ENCODE measurements around the gene FERMT3.

Gene FERMT3

DNA sequence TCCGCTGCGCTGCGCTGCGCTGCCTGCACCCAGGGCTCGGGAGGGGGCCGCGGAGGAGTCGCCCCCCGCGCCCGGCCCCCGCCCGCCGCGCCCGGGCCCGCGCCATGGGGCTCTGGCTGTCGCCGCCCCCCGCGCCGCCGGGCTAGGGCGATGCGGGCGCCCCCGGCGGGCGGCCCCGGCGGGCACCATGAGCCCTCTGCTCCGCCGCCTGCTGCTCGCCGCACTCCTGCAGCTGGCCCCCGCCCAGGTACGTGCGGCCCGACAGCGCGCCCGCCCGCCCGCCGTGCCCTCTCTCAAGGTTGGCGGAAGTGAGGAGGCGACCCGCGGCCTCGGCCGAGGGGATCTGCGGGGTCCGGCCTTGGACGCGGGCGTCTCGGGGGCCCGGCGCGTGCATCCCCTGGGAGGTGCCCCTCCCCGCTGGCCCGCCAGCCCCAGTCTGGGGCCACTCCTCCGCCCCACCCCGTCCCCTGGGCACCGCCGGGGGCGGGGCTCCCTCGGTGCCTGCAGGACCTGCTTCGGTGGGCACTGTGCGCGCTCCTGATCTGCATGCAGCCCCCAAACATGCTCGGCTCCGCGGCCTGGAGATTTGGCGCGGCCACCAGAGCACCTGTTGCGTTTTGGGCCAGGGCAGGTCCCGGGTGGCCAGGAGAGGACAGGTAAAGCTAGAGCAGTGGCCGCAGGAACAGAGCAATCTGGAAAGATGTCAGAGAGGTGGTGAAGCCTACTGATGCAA lies 28.3 kb downstream of the FERMT3 start:
- TF ChIP-seq POLR2AphosphoS5 (IDR thresholded peaks at IDR 0.05; ENCODE audit: low read depth, low read length) (no peak), SIN3A (IDR thresholded peaks at IDR 0.05; ENCODE audit: borderline replicate concordance, insufficient read depth, low read length) (peak; percentile 19; the same call in 1 of the 2 replicates)

DNA sequence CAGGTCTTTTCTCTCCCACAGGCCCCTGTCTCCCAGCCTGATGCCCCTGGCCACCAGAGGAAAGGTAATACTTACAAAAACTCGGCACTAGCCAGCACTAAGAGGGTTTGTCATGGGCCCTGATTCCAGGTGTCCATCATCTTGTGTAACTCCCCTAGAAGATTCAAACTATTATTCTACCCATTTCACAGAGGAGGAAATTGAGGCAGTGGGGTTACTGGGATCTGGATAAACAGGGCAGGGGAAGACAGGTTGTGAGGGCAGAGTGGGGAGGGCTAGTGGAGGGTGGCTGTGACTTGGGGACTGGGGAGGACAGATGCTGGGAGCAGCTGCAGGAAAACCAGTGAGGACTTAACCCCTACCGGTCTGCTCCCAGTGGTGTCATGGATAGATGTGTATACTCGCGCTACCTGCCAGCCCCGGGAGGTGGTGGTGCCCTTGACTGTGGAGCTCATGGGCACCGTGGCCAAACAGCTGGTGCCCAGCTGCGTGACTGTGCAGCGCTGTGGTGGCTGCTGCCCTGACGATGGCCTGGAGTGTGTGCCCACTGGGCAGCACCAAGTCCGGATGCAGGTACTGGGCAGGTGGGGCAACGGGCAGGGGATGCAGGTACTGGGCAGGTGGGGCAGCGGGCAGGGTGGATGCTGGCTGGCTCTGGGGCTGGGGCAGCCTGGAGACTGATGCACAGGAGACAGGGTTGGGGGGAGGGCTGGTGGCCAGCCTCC lies 29.1 kb downstream of the FERMT3 start:
- TF ChIP-seq, protein P1, sequence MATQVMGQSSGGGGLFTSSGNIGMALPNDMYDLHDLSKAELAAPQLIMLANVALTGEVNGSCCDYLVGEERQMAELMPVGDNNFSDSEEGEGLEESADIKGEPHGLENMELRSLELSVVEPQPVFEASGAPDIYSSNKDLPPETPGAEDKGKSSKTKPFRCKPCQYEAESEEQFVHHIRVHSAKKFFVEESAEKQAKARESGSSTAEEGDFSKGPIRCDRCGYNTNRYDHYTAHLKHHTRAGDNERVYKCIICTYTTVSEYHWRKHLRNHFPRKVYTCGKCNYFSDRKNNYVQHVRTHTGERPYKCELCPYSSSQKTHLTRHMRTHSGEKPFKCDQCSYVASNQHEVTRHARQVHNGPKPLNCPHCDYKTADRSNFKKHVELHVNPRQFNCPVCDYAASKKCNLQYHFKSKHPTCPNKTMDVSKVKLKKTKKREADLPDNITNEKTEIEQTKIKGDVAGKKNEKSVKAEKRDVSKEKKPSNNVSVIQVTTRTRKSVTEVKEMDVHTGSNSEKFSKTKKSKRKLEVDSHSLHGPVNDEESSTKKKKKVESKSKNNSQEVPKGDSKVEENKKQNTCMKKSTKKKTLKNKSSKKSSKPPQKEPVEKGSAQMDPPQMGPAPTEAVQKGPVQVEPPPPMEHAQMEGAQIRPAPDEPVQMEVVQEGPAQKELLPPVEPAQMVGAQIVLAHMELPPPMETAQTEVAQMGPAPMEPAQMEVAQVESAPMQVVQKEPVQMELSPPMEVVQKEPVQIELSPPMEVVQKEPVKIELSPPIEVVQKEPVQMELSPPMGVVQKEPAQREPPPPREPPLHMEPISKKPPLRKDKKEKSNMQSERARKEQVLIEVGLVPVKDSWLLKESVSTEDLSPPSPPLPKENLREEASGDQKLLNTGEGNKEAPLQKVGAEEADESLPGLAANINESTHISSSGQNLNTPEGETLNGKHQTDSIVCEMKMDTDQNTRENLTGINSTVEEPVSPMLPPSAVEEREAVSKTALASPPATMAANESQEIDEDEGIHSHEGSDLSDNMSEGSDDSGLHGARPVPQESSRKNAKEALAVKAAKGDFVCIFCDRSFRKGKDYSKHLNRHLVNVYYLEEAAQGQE (IDR thresholded peaks at IDR 0.05; ENCODE audit: insufficient read depth in 1 of 2, low read depth in 2 of 2, low read length in 2 of 2), result no peak
- TF ChIP-seq SIN3A (IDR thresholded peaks at IDR 0.05; ENCODE audit: borderline replicate concordance, insufficient read depth, low read length) (no peak), TAF1 (IDR thresholded peaks at IDR 0.05; ENCODE audit: borderline replicate concordance, insufficient read depth, low read length) (no peak), POLR2AphosphoS5 (IDR thresholded peaks at IDR 0.05; ENCODE audit: low read depth, low read length) (no peak), FOXP2 (optimal IDR thresholded peaks at IDR 0.05; ENCODE audit: borderline replicate concordance, extremely low read depth, extremely low read length, insufficient read depth) (no peak)

DNA sequence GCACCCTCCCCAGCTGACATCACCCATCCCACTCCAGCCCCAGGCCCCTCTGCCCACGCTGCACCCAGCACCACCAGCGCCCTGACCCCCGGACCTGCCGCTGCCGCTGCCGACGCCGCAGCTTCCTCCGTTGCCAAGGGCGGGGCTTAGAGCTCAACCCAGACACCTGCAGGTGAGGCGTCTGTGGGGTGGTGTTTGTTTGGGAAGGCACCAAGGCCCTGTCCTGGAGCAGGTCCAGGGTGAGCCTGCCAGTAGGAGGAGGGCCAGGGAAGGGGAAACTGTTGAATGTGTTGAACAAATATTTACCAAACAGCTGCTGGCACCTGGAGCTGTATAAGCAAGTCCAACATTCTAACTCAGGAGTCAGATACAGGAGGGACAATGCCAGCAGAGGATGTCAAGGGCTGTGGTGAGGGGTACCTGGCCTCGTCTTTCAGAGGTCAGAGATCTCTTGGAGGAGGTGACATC lies 31.0 kb downstream of the FERMT3 start:
- TF ChIP-seq SIN3A (IDR thresholded peaks at IDR 0.05; ENCODE audit: borderline replicate concordance, insufficient read depth, low read length) (no peak), POLR2AphosphoS5 (IDR thresholded peaks at IDR 0.05; ENCODE audit: low read depth, low read length) (no peak), FOXP2 (optimal IDR thresholded peaks at IDR 0.05; ENCODE audit: borderline replicate concordance, extremely low read depth, extremely low read length, insufficient read depth) (no peak), TAF1 (IDR thresholded peaks at IDR 0.05; ENCODE audit: borderline replicate concordance, insufficient read depth, low read length) (no peak)
- TF ChIP-seq, protein P1 (IDR thresholded peaks at IDR 0.05; ENCODE audit: insufficient read depth in 1 of 2, low read depth in 2 of 2, low read length in 2 of 2), result no peak

DNA sequence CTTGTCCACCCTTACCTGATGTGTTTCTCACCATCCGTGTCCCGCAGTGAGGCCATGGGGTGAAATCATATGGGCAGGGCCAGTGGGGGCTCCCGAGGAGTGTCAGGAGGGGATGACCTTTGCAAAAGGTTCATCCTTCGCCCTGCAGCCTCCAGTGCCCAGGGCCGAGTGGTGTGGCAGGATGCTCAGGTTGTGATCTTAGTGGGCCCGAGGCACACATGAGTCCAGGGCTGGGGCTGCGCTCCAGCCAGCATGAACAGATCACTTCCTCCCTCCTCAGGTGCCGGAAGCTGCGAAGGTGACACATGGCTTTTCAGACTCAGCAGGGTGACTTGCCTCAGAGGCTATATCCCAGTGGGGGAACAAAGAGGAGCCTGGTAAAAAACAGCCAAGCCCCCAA lies 31.6 kb downstream of the FERMT3 start:
- TF ChIP-seq FOXP2 (optimal IDR thresholded peaks at IDR 0.05; ENCODE audit: borderline replicate concordance, extremely low read depth, extremely low read length, insufficient read depth), result no peak
- TF ChIP-seq POLR2AphosphoS5 (IDR thresholded peaks at IDR 0.05; ENCODE audit: low read depth, low read length), result no peak
- no peak for TF ChIP-seq SIN3A (IDR thresholded peaks at IDR 0.05; ENCODE audit: borderline replicate concordance, insufficient read depth, low read length)
- TF ChIP-seq, protein P1 (IDR thresholded peaks at IDR 0.05; ENCODE audit: insufficient read depth in 1 of 2, low read depth in 2 of 2, low read length in 2 of 2), result no peak
- no peak for TF ChIP-seq TAF1 (IDR thresholded peaks at IDR 0.05; ENCODE audit: borderline replicate concordance, insufficient read depth, low read length)

DNA sequence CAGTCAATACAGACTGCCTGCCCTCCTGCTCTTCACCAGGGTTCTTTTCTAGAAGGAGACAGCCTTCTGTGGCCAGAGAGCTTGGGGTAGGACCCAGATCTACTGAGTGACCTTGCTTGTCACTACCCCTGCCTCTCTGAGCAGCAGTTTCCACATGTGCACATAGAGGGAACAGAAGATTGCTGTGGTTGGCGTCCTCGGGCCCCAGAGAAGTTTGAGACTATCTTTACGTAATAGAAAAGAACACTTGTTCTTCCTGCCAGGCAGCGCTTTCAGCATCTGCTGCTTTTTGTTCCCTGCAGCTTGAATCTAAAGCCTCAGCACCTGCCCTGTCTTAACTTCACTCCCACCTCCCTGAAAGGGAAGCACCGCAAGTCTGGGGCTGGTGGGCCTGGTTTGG lies 32.5 kb downstream of the FERMT3 start:
- TF ChIP-seq TAF1 (IDR thresholded peaks at IDR 0.05; ENCODE audit: borderline replicate concordance, insufficient read depth, low read length) (no peak), FOXP2 (optimal IDR thresholded peaks at IDR 0.05; ENCODE audit: borderline replicate concordance, extremely low read depth, extremely low read length, insufficient read depth) (no peak), POLR2AphosphoS5 (IDR thresholded peaks at IDR 0.05; ENCODE audit: low read depth, low read length) (no peak), SIN3A (IDR thresholded peaks at IDR 0.05; ENCODE audit: borderline replicate concordance, insufficient read depth, low read length) (no peak)
- TF ChIP-seq, protein P1 (IDR thresholded peaks at IDR 0.05; ENCODE audit: insufficient read depth in 1 of 2, low read depth in 2 of 2, low read length in 2 of 2), result no peak
